Neuron (in vitro differentiated cells): ENCODE results near the gene ANKRD44.
A peak's percentile ranks its signal among the peaks of the same experiment; 100 is the strongest.
"Not testable (repeated sequence)": the region's sequence is repeated elsewhere in the genome, so short reads cannot be mapped to it uniquely, and the experiment has no call there.

Experiments used
- H2AFZ ChIP-seq: one replicate; pipeline ENCODE4 v1.6.1; 2013; ENCODE audit warnings: low read depth, mild to moderate bottlenecking, inconsistent platforms, low read length, moderate library complexity
- H3K27me3 ChIP-seq: one replicate; pipeline ENCODE4 v1.6.1; 2013; ENCODE audit warnings: low read length; ENCODE audit not compliant: insufficient read depth
- H3K36me3 ChIP-seq: one replicate; pipeline ENCODE4 v1.6.1; 2013; ENCODE audit warnings: low read length; ENCODE audit not compliant: insufficient read depth
- H3K4me1 ChIP-seq: one replicate; pipeline ENCODE4 v1.6.1; 2013; ENCODE audit warnings: low read length; ENCODE audit not compliant: insufficient read depth
- H3K4me3 ChIP-seq: 2 replicates; pipeline ENCODE4 v1.5.1; 2013; ENCODE audit warnings: mild to moderate bottlenecking, low read length, moderate library complexity
- H3K9me3 ChIP-seq: one replicate; pipeline ENCODE4 v1.6.1; 2013; ENCODE audit warnings: low read length

Gene ANKRD44

DNA sequence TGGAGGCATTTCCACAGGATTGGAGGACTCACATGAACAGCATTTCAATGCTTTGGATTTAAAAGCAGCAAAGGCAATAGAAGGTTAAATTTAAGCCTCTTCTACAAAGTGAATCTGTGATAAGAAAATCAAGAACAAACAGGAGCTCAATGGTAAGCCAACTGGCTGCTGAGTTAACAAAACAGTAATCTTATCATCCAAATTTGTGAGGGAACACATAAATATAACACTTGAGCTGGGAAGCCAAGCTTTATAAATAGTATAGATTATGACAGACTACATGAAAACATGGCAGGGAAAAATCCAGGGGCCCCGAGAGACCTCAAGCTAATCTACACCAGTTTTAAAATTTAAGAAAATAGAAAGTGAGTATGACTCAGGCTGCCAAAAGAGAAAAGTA, 275.6 kb downstream of the ANKRD44 start:
- no peaks in the 10 kb centered on the region for H3K27me3 ChIP-seq
- H3K4me3 ChIP-seq = no peak overlapping the region
- no peaks in the 10 kb centered on the region for H3K36me3 ChIP-seq
- peaks cover 2% of the 10 kb centered on the region for H3K9me3 ChIP-seq
- H3K4me1 ChIP-seq = no peaks in the 10 kb centered on the region
- no peak overlapping the region for H2AFZ ChIP-seq

DNA sequence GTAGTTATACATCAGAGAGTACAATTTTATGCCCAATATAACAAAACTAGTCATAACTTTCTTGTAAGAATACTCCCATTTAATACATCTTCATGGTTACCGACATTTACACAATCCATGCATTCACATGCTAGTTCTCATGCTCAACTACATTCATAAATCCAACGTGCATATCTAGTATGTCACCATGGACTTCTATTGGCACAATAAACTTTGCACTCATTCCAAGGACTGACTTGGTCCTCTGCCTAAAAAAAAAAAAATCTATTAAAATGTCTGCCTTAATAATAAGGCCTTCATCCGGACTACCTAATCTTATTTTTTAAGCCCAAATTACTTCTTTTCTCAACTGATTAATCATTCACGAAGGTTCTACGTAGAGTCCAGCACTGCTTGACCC, 276.3 kb downstream of the ANKRD44 start:
- Histone ChIP-seq H3K36me3 (no peaks in the 10 kb centered on the region), H3K9me3 (peaks cover 2% of the 10 kb centered on the region), H3K4me1 (no peaks in the 10 kb centered on the region), H3K27me3 (no peaks in the 10 kb centered on the region), H2AFZ (no peak overlapping the region), H3K4me3 (no peak overlapping the region)

DNA sequence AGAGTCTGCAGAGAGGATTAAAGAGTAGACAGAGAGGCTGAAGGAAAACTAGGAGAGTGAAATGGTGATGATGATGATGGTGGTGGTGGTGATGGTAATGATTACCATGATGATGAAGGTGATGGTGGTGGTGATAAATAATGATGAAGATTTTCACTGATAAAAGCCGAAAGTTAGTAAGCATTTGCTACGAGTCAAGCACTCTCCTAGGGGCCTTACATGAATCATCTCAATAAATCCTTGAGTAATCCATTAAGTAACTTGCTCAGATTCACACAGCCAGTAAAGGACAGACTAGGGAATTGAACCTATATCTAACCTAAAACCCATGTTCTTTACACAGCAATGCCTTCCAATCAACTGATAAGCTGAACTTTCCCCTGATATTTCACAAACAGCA, 277.4 kb downstream of the ANKRD44 start:
- H3K4me3 ChIP-seq = no peak overlapping the region
- H3K27me3 ChIP-seq = no peaks in the 10 kb centered on the region
- no peaks in the 10 kb centered on the region for H3K36me3 ChIP-seq
- H3K4me1 ChIP-seq = no peaks in the 10 kb centered on the region
- peaks cover 2% of the 10 kb centered on the region for H3K9me3 ChIP-seq
- H2AFZ ChIP-seq = no peak overlapping the region

DNA sequence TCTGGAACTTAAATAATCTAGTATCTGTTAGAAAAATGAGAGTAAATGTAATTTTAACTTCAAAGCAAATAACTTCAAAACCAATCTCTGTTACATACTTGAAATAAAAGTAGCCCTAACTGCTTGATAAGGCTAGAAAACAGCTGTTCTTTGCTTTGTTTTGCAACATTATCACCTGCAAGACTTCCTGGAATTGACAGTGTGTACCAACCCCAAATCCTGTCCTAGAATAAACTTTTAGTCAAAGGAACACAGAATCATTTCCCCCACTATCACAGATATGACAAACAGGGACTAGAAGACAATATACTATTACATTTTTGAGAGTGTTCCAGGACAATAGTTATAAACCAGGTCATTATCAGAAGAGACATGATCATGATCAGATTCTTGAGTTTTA, 278.8 kb downstream of the ANKRD44 start:
- Histone ChIP-seq H2AFZ (no peak overlapping the region), H3K9me3 (peaks cover 2% of the 10 kb centered on the region), H3K36me3 (no peaks in the 10 kb centered on the region), H3K4me1 (no peaks in the 10 kb centered on the region), H3K27me3 (no peaks in the 10 kb centered on the region), H3K4me3 (no peak overlapping the region)

DNA sequence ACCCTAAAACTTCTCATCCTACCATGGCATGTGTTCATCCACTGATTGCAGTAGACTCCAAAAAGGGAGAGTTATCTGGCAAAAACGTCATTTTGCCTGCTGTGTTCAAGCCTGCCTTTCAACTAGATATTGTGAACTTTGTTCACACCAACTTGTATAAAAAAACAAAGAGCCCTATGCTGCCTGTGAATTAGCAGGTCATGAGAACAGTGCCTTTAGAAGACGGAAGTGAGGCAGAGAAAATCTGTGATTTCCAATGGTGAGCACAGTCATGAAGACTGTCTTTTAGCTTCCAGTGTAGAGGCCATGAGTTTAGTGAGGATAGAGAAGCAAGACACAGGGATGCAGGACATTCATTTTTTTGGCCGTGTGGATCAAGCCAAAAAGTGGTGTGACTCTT, 280.5 kb downstream of the ANKRD44 start:
- no peak overlapping the region for H2AFZ ChIP-seq
- H3K27me3 ChIP-seq = no peaks in the 10 kb centered on the region
- H3K36me3 ChIP-seq = no peaks in the 10 kb centered on the region
- peaks cover 2% of the 10 kb centered on the region for H3K9me3 ChIP-seq
- no peaks in the 10 kb centered on the region for H3K4me1 ChIP-seq
- no peak overlapping the region for H3K4me3 ChIP-seq

DNA sequence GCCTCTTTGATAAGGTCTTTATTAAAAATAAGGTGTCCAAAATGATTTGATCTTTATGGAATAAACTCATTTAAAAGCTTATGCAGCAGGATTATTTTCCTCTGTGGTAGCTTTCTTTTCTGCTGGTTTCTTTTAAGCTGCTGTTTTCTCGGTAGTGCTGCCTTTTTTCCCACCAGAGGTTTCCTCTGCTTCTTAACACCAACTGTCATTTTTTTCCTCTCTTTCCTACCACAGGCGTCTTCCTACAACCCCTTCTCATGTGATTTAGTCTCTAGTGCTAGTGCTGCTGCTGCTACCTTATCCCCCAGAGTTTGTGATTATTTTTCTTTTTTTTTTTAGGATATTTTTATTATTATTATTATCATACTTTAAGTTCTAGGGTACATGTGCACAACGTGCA, 281.9 kb downstream of the ANKRD44 start:
- Histone ChIP-seq H3K9me3 (peaks cover 2% of the 10 kb centered on the region), H3K4me3 (no peak overlapping the region), H2AFZ (no peak overlapping the region), H3K4me1 (no peaks in the 10 kb centered on the region), H3K36me3 (no peaks in the 10 kb centered on the region), H3K27me3 (no peaks in the 10 kb centered on the region)

GRCh38 chr2:197028230-197028629, 282.4 kb downstream of the ANKRD44 start:
- H3K4me3 ChIP-seq = no peak overlapping the region
- H2AFZ ChIP-seq = no peak overlapping the region
- no peaks in the 10 kb centered on the region for H3K27me3 ChIP-seq
- no peaks in the 10 kb centered on the region for H3K4me1 ChIP-seq
- H3K9me3 ChIP-seq = peaks cover 2% of the 10 kb centered on the region
- no peaks in the 10 kb centered on the region for H3K36me3 ChIP-seq

- Histone ChIP-seq H3K9me3 (no peaks in the 10 kb centered on the region), H3K4me3 (no peak overlapping the region), H3K4me1 (no peaks in the 10 kb centered on the region), H2AFZ (no peak overlapping the region), H3K36me3 (no peaks in the 10 kb centered on the region), H3K27me3 (no peaks in the 10 kb centered on the region)
Observed at GRCh38 chr2:197024206-197024605, 286.4 kb downstream of the ANKRD44 start.

DNA sequence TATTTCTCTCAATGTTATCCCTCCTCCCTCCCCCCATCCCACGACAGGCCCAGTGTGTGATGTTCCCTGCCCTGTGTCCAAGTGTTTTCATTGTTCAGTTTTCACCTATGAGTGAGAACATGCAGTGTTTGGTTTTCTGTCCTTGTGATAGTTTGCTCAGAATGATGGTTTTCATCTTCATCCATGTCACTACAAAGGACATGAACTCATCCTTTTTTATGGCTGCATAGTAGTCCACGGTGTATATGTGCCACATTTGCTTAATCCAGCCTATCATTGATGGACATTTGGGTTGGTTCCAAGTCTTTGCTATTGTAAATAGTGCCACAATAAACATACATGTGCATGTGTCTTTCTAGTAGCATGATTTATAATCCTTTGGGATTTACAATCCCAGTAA, 289.7 kb downstream of the ANKRD44 start:
- H3K36me3 ChIP-seq, H3K4me1 ChIP-seq, H2AFZ ChIP-seq, H3K9me3 ChIP-seq, H3K27me3 ChIP-seq, H3K4me3 ChIP-seq: not testable (repeated sequence)

DNA sequence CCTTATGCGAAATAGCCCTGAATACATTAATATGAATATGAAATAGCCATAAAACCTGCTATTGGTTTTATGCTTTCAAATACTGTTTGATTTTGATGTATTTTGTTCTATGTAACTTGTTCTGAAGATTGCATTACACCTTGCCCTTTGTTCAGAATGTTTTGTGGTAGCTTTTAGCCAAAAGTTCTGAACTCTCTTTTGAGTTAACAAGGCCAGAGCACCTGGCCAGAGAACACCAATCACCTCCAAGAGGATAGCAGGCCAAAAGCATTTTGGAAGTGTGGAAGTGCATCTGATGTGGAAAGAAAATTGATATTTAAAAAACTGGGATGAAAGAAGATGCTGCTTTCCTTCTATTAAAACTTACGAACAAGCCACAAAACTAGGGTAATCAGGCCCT, 297.5 kb downstream of the ANKRD44 start:
- H3K36me3 ChIP-seq = no peaks in the 10 kb centered on the region

GRCh38 chr2:197011801-197012641, 298.6 kb downstream of the ANKRD44 start:
- peak overlapping the region; percentile 0 for H3K4me3 ChIP-seq
- no peaks in the 10 kb centered on the region for H3K36me3 ChIP-seq
- no peak overlapping the region for H2AFZ ChIP-seq
- peaks cover 35% of the 10 kb centered on the region for H3K4me1 ChIP-seq
- no peaks in the 10 kb centered on the region for H3K27me3 ChIP-seq
- H3K9me3 ChIP-seq = no peaks in the 10 kb centered on the region

More for the DNA sequence above, 297.5 kb downstream of the ANKRD44 start:
- Histone ChIP-seq H3K4me1 (peaks cover 29% of the 10 kb centered on the region), H3K27me3 (no peaks in the 10 kb centered on the region), H2AFZ (no peak overlapping the region), H3K4me3 (no peak overlapping the region), H3K9me3 (no peaks in the 10 kb centered on the region)

DNA sequence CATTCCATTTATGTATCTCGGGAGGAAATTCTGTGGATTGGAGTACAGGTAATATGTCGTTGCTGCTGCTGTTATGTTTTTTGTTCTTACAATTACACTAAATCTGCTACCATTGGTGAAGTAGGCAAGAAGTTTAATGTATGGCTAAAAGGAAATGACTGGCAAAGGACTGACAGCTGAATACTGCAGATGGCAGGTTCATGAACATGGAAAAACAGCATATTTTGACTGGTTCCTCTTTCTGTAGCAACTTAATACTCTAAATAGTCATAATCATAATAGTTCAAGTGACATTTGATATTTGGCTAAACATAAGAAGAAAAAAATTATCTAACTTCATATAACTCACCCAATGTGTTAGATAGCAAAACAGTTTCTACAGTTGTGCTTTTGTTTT, 299.6 kb downstream of the ANKRD44 start:
- H3K4me3 ChIP-seq = no peak overlapping the region
- no peaks in the 10 kb centered on the region for H3K36me3 ChIP-seq
- peaks cover 35% of the 10 kb centered on the region for H3K4me1 ChIP-seq
- no peaks in the 10 kb centered on the region for H3K27me3 ChIP-seq
- H2AFZ ChIP-seq = peak overlapping the region; percentile 37
- H3K9me3 ChIP-seq = no peaks in the 10 kb centered on the region

GRCh38 chr2:197010200-197011020, 300.2 kb downstream of the ANKRD44 start:
- H3K9me3 ChIP-seq = no peaks in the 10 kb centered on the region
- peak overlapping the region; percentile 37 for H2AFZ ChIP-seq
- H3K4me1 ChIP-seq = peaks cover 35% of the 10 kb centered on the region
- H3K4me3 ChIP-seq = no peak overlapping the region
- no peaks in the 10 kb centered on the region for H3K36me3 ChIP-seq
- no peaks in the 10 kb centered on the region for H3K27me3 ChIP-seq
